DMS153 treated with DMSO at 0.1 percent for 48 hours (cell line): ENCODE results near the gene PAN2.
"Not testable (repeated sequence)": the region's sequence is repeated elsewhere in the genome, so short reads cannot be mapped to it uniquely, and the experiment has no call there.

Experiments
- DNase-seq: peaks from one replicate; lab custom pipeline; 2025; ENCODE audit not compliant: unreplicated experiment; lab: John Stamatoyannopoulos, UW

PAN2 gene

GRCh38 chr12:56315249-56315621 is 18.6 kb downstream of the PAN2 start:
- no peak for DNase-seq

- DNase-seq, result no peak
Observed at GRCh38 chr12:56311003-56311402, 22.8 kb downstream of the PAN2 start.

GRCh38 chr12:56308714-56309113 is 25.1 kb downstream of the PAN2 start:
- no peak for DNase-seq

- no peak for DNase-seq
Observed at GRCh38 chr12:56307221-56307965, 26.4 kb downstream of the PAN2 start.

GRCh38 chr12:56304872-56305590 is 28.8 kb downstream of the PAN2 start:
- DNase-seq, result no peak

- DNase-seq, result no peak
Observed at GRCh38 chr12:56304276-56304675, 29.5 kb downstream of the PAN2 start.

GRCh38 chr12:56300644-56301464 is 32.9 kb downstream of the PAN2 start:
- DNase-seq, result peak; percentile 49

GRCh38 chr12:56299853-56300643 is 33.8 kb downstream of the PAN2 start, which contains the start of gene CS:
CS (minus strand) TSS chr12:56300330; CDS start chr12:56300201, 129 bp downstream.
- peak; percentile 96 for DNase-seq

- no peak for DNase-seq
Observed at GRCh38 chr12:56299308-56299852, 34.4 kb downstream of the PAN2 start.

GRCh38 chr12:56298828-56299227 is 35.0 kb downstream of the PAN2 start:
- DNase-seq, result no peak

- DNase-seq, result no peak
Observed at GRCh38 chr12:56297400-56297799, 36.4 kb downstream of the PAN2 start.

GRCh38 chr12:56296295-56296694 is 37.5 kb downstream of the PAN2 start:
- no peak for DNase-seq

GRCh38 chr12:56293795-56294194 is 40.0 kb downstream of the PAN2 start:
- DNase-seq, result no peak

- DNase-seq, result no peak
Observed at GRCh38 chr12:56288705-56289387, 45.0 kb downstream of the PAN2 start.

- no peak for DNase-seq
Observed at GRCh38 chr12:56286044-56286830, 47.6 kb downstream of the PAN2 start.

- DNase-seq, result not testable (repeated sequence)
Observed at GRCh38 chr12:56284263-56284662, 49.5 kb downstream of the PAN2 start.

GRCh38 chr12:56282579-56282978 is 51.2 kb downstream of the PAN2 start:
- no peak for DNase-seq

GRCh38 chr12:56282030-56282429 is 51.8 kb downstream of the PAN2 start:
- DNase-seq, result no peak

GRCh38 chr12:56280849-56281248 is 53.0 kb downstream of the PAN2 start:
- no peak for DNase-seq
